Peyer's patch (tissue), 4 donors: ENCODE results near the gene GPATCH11.

Experiments used
- CTCF ChIP-seq, 6 experiments: fragments of 450-650 bp in 4 of 6; fragments of 200-600 bp in 2 of 6; sonication (generic) in 1 of 6; IDR thresholded peaks; one replicate each; pipeline ENCODE4 v1.5.1; 2017 to 2019; ENCODE audit warnings: antibody characterized with exemption in 6 of 6, mild to moderate bottlenecking in 3 of 6, moderate library complexity in 1 of 6
- POLR2A ChIP-seq, 2 donors: fragments of 450-650 bp; IDR thresholded peaks; one replicate each; pipeline ENCODE4 v1.5.1; 2017; ENCODE audit warnings: antibody characterized with exemption in 2 of 2, mild to moderate bottlenecking in 2 of 2, moderate library complexity in 2 of 2

- TF ChIP-seq CTCF (IDR thresholded peaks at IDR 0.05) (no peak), POLR2A (IDR thresholded peaks at IDR 0.05) (no peak)
These were observed 20.8 kb downstream of the GPATCH11 start for GRCh38 chr2:37105150-37105549.
